K562 (cell line): ENCODE measurements around the gene SLC13A3. TPM values are rescaled to one million over a fixed set of nuclear protein-coding genes. Genes with fewer than 3 reads are reported as not detected.

Source experiments
- ARID1B ChIP-seq: fragments of 450-650 bp; IDR thresholded peaks from 2 replicates; pipeline ENCODE4 v1.6.1; 2016; ENCODE audit warnings: antibody characterized with exemption, mild to moderate bottlenecking, inconsistent platforms
- CHD2 ChIP-seq: IDR thresholded peaks from 2 replicates; pipeline ENCODE4 v1.6.1; 2011; ENCODE audit warnings: low read depth, low read length
- DPF2 ChIP-seq: fragments of 450-650 bp; IDR thresholded peaks from 2 replicates; pipeline ENCODE4 v1.6.1; 2016
- FOXK1 ChIP-seq: sonication (generic); formaldehyde crosslinking; IDR thresholded peaks from 2 replicates; pipeline ENCODE4 v1.8.0; 2022; ENCODE audit warnings: missing genetic modification reagents, mild to moderate bottlenecking, borderline replicate concordance
- FUS ChIP-seq: fragments of 200-400 bp; formaldehyde crosslinking; optimal IDR thresholded peaks from 2 replicates; pipeline ENCODE3; 2017; ENCODE audit warnings: low read depth, low read length
- MTA1 ChIP-seq: fragments of 450-650 bp; IDR thresholded peaks from 2 replicates; pipeline ENCODE4 v1.6.1; 2017; ENCODE audit warnings: borderline replicate concordance
- NFIC ChIP-seq: fragments of 450-650 bp; IDR thresholded peaks from 2 replicates; pipeline ENCODE4 v1.6.1; 2017; ENCODE audit warnings: mild to moderate bottlenecking, inconsistent platforms
- RAD51 ChIP-seq: fragments of 450-650 bp; IDR thresholded peaks from 2 replicates; pipeline ENCODE4 v1.7.1; 2016; ENCODE audit warnings: low read depth, mild to moderate bottlenecking, borderline replicate concordance
- RBM25 ChIP-seq: fragments of 200-400 bp; formaldehyde crosslinking; IDR thresholded peaks from 2 replicates; pipeline ENCODE4 v1.6.1; 2018; ENCODE audit warnings: low read length, low read depth, moderate library complexity; ENCODE audit not compliant: severe bottlenecking
- SIN3A ChIP-seq, 2 experiments: fragments of 150-350 bp in 1 of 2; IDR thresholded peaks; 2 replicates each; pipeline ENCODE4 v1.6.1; 2011 to 2016; ENCODE audit warnings: borderline replicate concordance in 2 of 2, low read depth in 2 of 2, low read length in 2 of 2, mild to moderate bottlenecking in 2 of 2, moderate library complexity in 2 of 2; ENCODE audit not compliant: control insufficient read depth in 1 of 2
- TCF3 ChIP-seq: sonication (generic); formaldehyde crosslinking; IDR thresholded peaks from 2 replicates; pipeline ENCODE4 v1.4.0; 2020; ENCODE audit warnings: mild to moderate bottlenecking, missing genetic modification reagents
- TEAD4 ChIP-seq, 2 experiments: sonication (generic) in 1 of 2; formaldehyde crosslinking in 1 of 2; IDR thresholded peaks; 2 replicates each; pipeline versions ENCODE4 v1.6.1 to v1.8.0; 2012 to 2022; ENCODE audit warnings: borderline replicate concordance in 1 of 2, inconsistent platforms in 1 of 2, low read length in 1 of 2, mild to moderate bottlenecking in 1 of 2, missing genetic modification reagents in 1 of 2
- ZFP36 ChIP-seq: fragments of 150-350 bp; IDR thresholded peaks from 2 replicates; pipeline ENCODE4 v1.6.1; 2018; ENCODE audit warnings: low read length, low read depth; ENCODE audit not compliant: partially characterized antibody
- ZNF316 ChIP-seq: fragments of 450-650 bp; IDR thresholded peaks from 2 replicates; pipeline ENCODE4 v1.6.1; 2016
- polyA plus RNA-seq, 8 experiments: library from polyadenylated mRNA; depleted of rRNA in 4 of 8; stranded (reverse) in 5 of 8; unstranded in 3 of 8; fragments of >200 nt; fragmentation: Nextera tagmentation in 2 of 8; fragmentation: Illumina TruSeq in 1 of 8; extraction: Ambion mirVana in 2 of 8; extraction: Trizol in 1 of 8; gene quantifications; 2 replicates each; pipeline versions ENCODE4 v1.2.1 to v1.2.3, GENCODE V29; 2011 to 2014; ENCODE audit warnings: inconsistent platforms in 1 of 8, missing spikeins in 1 of 8
- total RNA-seq, 7 experiments: library from RNA; depleted of rRNA in 6 of 7; stranded (reverse); fragments of >200 nt in 6 of 7; fragmentation: Illumina TruSeq in 2 of 7; extraction: Trizol in 2 of 7; gene quantifications; 2 replicates each; pipeline versions ENCODE4 v1.2.1 to v1.2.3, GENCODE V29; 2011 to 2021; ENCODE audit warnings: low replicate concordance in 1 of 7
- TF ChIP-seq, protein P1 (sequence below): sonication (generic); formaldehyde crosslinking; IDR thresholded peaks from 2 replicates; pipeline ENCODE4 v1.4.0; 2020; ENCODE audit warnings: mild to moderate bottlenecking, missing genetic modification reagents
- TF ChIP-seq, protein P2 (sequence below): sonication (generic); formaldehyde crosslinking; IDR thresholded peaks from 2 replicates; pipeline ENCODE4 v1.8.1; 2022; ENCODE audit warnings: missing genetic modification reagents
- TF ChIP-seq, protein P3 (sequence below): fragments of 450-650 bp; formaldehyde crosslinking; IDR thresholded peaks from 2 replicates; pipeline ENCODE4 v1.4.0; 2020; ENCODE audit warnings: mild to moderate bottlenecking, moderate library complexity
- TF ChIP-seq, protein P4 (sequence below): fragments of 250-450 bp; sonication (Bioruptor Pico); IDR thresholded peaks from 2 replicates; pipeline ENCODE4 v1.5.0; 2021; ENCODE audit warnings: mild to moderate bottlenecking, moderate library complexity

The SLC13A3 gene
- total and polyA plus RNA-seq, 9 of the 15 experiments (the other 6 are each of a cell fraction or from before 2014, with no cell fraction given): 5.5 to 16.4 (median 8.5) TPM

DNA sequence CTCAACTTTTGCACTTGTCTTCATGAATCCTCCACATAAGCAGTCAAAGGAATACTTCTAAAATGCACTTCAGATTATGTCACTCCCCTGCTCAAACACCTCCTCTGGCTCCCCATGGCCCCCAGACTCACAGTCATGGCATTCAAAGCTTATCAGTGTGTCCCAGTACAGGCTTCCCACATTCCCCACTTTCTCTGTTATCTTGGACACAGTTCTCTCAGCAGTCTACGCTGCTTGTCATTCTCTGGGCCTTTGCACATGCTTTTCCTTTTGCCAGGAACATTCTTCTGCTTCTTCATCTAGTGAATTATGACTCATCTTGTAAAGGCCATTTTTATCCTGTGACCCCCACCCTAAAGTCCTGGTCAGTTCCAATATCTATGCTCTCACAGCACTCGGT is 31.8 kb downstream of the SLC13A3 start (continued):
- TF ChIP-seq, protein P1, sequence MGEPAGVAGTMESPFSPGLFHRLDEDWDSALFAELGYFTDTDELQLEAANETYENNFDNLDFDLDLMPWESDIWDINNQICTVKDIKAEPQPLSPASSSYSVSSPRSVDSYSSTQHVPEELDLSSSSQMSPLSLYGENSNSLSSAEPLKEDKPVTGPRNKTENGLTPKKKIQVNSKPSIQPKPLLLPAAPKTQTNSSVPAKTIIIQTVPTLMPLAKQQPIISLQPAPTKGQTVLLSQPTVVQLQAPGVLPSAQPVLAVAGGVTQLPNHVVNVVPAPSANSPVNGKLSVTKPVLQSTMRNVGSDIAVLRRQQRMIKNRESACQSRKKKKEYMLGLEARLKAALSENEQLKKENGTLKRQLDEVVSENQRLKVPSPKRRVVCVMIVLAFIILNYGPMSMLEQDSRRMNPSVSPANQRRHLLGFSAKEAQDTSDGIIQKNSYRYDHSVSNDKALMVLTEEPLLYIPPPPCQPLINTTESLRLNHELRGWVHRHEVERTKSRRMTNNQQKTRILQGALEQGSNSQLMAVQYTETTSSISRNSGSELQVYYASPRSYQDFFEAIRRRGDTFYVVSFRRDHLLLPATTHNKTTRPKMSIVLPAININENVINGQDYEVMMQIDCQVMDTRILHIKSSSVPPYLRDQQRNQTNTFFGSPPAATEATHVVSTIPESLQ (CRISPR knock-in tag): no peak
- TF ChIP-seq ZFP36 (peak; percentile 58), TCF3 (peak; percentile 60), CHD2 (no peak), NFIC (peak; percentile 22; the same call in 1 of the 2 replicates), SIN3A (IDR thresholded peaks at IDR 0.05; ENCODE audit: borderline replicate concordance in 2 of 2, control insufficient read depth in 1 of 2, low read depth in 2 of 2, low read length in 2 of 2) (no peak), DPF2 (0 out of 2 replicates have a peak, but pooled peaks have one; percentile 35), TEAD4 (IDR thresholded peaks at IDR 0.05; ENCODE audit: low read length) (peak; percentile 48; the same call in 1 of the 2 replicates), TEAD4 (CRISPR knock-in tag; IDR thresholded peaks at IDR 0.05; ENCODE audit: borderline replicate concordance) (no peak), FOXK1 (CRISPR knock-in tag) (no peak), MTA1 (no peak), RAD51 (no peak), FUS (no peak), ZNF316 (no peak), RBM25 (peak; percentile 56), ARID1B (peak; percentile 53)
- TF ChIP-seq, protein P2, sequence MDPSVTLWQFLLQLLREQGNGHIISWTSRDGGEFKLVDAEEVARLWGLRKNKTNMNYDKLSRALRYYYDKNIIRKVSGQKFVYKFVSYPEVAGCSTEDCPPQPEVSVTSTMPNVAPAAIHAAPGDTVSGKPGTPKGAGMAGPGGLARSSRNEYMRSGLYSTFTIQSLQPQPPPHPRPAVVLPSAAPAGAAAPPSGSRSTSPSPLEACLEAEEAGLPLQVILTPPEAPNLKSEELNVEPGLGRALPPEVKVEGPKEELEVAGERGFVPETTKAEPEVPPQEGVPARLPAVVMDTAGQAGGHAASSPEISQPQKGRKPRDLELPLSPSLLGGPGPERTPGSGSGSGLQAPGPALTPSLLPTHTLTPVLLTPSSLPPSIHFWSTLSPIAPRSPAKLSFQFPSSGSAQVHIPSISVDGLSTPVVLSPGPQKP: no peak
- TF ChIP-seq, protein P3, sequence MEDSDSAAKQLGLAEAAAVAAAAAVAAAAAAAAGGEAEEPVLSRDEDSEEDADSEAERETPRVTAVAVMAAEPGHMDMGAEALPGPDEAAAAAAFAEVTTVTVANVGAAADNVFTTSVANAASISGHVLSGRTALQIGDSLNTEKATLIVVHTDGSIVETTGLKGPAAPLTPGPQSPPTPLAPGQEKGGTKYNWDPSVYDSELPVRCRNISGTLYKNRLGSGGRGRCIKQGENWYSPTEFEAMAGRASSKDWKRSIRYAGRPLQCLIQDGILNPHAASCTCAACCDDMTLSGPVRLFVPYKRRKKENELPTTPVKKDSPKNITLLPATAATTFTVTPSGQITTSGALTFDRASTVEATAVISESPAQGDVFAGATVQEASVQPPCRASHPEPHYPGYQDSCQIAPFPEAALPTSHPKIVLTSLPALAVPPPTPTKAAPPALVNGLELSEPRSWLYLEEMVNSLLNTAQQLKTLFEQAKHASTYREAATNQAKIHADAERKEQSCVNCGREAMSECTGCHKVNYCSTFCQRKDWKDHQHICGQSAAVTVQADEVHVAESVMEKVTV (CRISPR knock-in tag): no peak
- TF ChIP-seq, protein P4, sequence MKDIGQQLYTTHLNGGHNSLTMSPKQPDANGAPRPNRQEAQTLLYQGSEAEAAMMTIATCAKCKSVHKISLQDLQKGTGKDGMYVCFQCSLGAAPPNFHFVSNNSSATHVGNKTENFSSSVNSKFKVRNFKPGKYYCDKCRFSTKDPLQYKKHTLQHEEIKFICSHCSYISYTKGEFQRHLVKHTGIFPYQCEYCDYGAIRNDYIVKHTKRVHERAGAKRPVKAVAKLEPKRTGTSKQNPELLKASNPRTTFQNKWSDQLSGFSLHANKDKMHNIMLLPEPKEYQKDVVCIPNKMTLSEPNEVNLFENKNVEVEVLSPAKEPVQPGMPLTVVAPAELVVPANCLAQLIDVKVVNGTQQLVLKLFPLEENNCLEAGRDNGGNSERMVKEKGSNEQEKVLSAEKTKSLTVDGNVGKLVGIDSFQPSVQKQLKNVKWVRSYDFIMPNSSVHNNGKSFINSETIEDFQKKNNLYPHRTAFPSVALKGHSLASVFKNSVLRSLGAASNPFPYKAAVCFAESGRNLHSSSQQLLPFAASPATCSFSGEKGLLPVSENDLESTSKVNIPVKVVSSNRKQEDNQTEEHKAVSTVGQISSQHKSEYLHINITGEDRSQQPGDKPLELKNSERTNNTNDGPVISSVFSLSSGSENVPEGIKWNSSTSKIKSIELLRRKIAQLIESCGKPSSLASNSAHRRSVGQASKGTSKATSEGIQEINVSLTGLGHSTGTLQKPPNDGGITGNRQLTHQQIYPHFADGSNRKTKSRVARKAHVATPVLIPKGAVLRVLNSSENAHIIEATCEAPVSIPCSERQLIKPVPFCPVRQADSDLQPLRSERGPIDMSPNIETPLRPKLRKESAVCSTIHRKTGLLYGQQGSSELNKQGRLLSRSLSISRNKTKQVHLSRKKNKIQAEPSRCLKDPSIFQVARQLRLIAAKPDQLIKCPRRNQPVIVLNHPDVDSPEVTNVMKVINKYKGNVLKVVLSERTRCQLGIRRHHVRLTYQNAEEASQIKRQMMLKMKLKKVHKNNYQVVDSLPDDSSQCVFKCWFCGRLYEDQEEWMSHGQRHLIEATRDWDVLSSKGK (CRISPR knock-in tag): no peak
